SH-SY5Y (cell line): Measurements from ENCODE around the gene NYAP1.

ENCODE experiments used
- GATA2 ChIP-seq: IDR thresholded peaks from 2 replicates; pipeline ENCODE4 v1.6.1; 2011; ENCODE audit warnings: mild to moderate bottlenecking, low read depth, low read length
- GATA3 ChIP-seq: IDR thresholded peaks from 2 replicates; pipeline ENCODE4 v1.6.1; 2011; ENCODE audit warnings: low read depth, mild to moderate bottlenecking, low read length, moderate library complexity

GRCh38 chr7:100464791-100465190 lies 18.9 kb upstream of the NYAP1 start:
- no peak for TF ChIP-seq GATA3
- no peak for TF ChIP-seq GATA2
